ENCODE data around the gene C1orf198.

Gene C1orf198

DNA sequence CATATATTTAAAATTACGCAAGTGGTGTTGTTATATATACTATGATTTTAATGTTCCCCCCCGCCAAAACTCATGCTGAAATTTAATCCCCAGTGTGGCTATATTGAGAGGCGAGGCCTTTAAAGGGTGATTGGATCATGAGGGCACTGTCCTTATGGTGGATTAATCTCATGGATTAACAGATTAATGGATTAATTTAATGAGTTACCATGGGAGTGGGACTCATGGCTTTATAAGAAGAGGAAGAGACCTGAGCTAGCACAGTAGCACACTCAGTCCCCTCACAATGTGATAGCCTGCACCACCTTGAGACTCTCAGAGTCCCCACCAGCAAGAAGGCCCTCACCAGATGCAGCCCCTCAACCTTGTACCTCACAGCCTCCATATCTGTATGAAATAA is 34.8 kb downstream of the C1orf198 start:
- no peak for DNase-seq (ENCODE audit: low read depth)

GRCh38 chr1:230832476-230832875 is 35.8 kb downstream of the C1orf198 start:
- DNase-seq (ENCODE audit: low read depth): no peak

DNA sequence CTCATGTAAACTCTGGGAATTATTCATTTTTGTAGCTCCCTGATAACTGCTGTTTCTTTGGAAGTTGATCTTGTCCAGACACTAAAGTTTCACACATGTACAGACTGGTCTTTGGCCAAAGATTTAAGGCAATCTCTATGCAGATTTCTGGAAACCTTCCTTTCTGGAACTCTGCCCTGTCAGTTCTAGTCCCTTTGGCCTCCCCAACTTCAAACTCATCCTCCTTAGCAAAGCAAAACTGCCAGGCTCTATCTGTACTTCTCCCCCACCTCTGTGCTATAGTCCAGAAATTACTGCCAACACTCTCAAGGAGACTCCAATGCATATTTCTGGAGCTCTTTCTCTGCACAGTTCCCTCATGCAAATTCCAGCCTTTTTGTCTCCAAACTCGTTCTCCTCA is 36.5 kb downstream of the C1orf198 start:
- DNase-seq (ENCODE audit: low read depth): no peak

DNA sequence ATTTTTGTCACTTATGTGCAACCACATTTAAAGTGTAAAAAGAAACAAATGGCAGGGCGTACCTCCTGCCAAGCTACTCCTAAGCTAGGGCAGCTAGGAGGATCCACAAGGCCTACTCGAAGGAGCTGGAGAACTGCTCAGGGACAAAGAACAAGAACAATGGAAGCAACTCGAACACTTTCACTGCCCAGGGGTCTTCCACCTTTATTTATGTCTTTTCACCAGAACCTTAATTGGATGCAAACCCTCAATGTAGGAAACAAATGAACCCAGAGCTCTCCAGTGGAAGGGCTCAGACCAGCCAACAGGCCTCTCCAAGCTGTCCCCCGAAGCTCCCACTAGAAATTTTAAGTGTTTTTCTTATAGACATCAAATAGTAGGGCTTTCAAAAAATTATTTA is 39.9 kb downstream of the C1orf198 start:
- no peak for DNase-seq (ENCODE audit: low read depth)

DNA sequence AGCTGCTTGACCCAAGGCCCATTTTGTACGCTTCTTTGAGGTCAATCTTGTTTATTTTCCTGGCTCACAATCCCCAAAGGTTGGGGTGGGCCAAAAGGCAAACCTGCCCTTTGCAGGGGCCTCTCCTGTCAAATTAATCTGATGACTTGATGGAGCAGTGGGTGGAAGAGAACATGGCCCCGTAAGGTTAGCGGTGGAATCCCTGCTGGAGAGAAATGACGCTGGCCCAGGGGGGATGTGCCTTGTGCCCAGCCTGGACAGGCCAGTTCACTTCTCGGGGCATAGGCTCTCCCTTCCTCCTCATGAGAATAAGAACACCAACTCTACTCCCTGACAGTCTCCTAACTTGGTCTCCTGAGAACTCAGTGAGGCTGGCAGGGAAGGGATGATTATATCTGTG is 40.5 kb downstream of the C1orf198 start:
- DNase-seq (ENCODE audit: low read depth): no peak

DNA sequence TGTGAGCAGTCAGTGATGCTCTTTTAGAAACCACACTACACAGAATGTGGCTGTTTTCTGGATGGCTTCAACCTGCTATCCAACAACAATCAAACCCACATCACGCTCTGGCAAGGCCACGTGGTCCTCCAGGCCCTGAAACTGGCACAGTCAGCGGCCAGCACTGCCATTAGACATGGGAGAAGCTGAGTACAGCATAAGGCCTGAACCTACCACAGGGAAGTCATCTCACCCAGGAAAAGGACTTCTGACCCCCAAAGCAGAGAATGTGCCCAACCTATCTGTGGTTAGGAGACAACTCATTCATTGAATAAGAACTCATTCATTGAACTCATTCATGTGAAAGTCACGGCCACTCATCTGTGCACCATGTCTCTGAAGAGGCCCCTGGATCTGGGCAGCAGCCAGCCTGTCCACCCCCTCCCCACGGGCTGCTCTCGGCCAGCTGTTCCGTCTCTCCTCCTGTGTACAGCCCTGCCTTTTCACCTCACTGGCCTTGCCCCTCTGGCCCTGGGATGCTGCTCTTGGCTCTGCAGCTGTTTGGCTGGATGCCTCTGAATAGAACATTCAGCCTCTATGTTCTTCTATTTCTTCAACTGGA is 41.1 kb downstream of the C1orf198 start:
- no peak for DNase-seq (ENCODE audit: low read depth)

- DNase-seq (ENCODE audit: low read depth): no peak
Observed at GRCh38 chr1:230826166-230826875, 42.0 kb downstream of the C1orf198 start.

- DNase-seq (ENCODE audit: low read depth): no peak
Observed at GRCh38 chr1:230825761-230826160, 42.6 kb downstream of the C1orf198 start.

DNA sequence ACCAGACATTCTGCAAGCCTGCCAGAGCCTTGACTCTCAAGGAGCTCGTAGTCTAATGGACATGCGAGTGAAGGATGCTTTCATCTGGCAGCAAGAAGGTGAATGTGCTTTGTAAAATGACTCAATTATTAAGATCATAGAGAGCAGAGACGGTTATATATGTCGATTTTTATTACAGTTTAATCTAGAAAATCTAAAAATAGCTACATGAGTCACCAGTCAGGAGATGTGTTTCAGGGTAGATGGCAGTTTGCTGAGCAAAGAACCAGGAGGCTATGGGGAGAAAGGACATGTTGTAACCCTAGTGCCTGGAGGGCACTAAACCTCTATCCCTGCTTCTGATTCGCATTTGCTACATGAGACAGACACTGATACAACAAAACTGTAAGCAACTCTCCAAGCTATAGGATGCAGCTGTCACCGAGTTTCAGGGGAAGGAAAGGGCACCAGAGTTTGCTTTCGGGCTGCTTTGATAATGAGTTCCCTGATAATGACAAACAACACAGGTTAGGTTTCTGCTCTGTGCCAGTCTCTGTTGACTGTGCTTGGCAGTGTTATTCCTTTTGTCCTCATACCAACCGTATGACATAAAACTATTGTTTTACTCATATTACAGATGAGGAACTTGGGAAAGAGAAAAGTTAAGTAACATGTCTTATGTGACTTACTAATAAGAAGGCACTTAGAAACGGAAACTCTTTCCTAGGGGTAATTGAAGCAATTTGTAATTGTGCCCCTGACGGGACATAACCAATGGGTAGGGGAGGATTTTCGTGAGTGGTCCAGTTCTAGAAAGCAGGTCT is 43.2 kb downstream of the C1orf198 start:
- DNase-seq (ENCODE audit: low read depth): no peak

- DNase-seq (ENCODE audit: low read depth): no peak
Observed at GRCh38 chr1:230824551-230824918, 43.8 kb downstream of the C1orf198 start.

- no peak for DNase-seq (ENCODE audit: low read depth)
Observed at GRCh38 chr1:230823931-230824381, 44.4 kb downstream of the C1orf198 start.

DNA sequence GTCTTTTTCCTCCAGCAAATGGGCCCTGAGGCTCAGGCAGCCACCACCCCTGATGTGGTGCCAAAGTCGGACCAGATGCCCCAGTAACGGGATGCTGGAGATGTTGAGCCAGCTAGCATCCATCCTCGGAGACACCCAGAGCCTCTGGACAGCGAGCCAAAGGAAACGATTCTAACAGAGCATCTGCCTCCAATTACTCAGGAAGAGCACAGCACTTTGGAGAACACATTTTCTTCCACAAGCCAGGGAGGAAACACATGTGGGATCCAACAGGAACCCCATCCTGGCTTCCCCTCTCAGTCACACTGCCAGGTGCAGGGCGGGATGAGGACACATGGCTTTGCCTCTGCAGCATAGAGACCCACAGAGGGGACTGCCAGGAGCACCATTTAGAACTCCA is 44.9 kb downstream of the C1orf198 start:
- no peak for DNase-seq (ENCODE audit: low read depth)

- no peak for DNase-seq (ENCODE audit: low read depth)
Observed at GRCh38 chr1:230822092-230822581, 46.2 kb downstream of the C1orf198 start.

GRCh38 chr1:230821346-230821745 is 47.0 kb downstream of the C1orf198 start:
- no peak for DNase-seq (ENCODE audit: low read depth)

DNA sequence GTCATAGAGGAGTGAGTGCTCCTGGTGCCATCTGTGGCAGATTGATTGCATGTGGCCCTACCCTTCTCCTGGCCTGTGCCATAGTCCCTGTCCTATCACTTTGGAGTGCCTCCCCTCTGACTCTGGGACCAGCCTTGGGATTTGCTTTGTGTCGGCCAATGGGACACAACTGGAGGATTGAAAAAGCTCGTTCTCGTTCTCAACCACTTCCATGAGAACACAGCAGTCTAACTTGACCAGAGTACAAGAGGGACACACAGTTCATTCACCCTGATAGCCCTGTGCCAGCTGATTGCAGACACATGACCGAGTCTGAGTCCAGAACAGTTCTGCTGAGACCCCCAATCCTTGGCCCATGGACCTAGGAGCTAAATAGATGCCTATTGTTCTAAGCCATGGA is 47.8 kb downstream of the C1orf198 start:
- DNase-seq (ENCODE audit: low read depth): no peak

GRCh38 chr1:230819976-230820375 is 48.3 kb downstream of the C1orf198 start:
- no peak for DNase-seq (ENCODE audit: low read depth)

- no peak for DNase-seq (ENCODE audit: low read depth)
Observed at GRCh38 chr1:230818901-230819300, 49.4 kb downstream of the C1orf198 start.

DNA sequence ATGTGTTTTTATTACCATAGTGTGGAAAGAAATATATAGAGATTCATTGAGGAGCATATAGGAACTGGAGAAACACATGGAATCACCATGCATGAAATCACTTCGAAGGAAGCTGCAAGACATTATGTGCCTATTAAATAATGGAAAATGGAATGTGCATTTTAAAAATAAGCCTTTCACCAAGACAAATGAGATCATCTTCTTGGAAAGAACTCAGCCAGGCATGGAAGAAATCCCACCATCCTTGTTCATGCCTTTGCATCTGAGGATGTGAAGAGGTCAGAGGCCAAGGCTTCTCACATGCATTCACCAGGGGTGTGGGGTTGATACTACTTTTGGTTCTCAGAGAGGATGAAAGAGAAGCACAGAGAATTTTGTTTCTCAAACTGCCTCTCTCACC is 50.0 kb downstream of the C1orf198 start:
- no peak for DNase-seq (ENCODE audit: low read depth)

- DNase-seq (ENCODE audit: low read depth): no peak
Observed at GRCh38 chr1:230816018-230816417, 52.3 kb downstream of the C1orf198 start.

DNA sequence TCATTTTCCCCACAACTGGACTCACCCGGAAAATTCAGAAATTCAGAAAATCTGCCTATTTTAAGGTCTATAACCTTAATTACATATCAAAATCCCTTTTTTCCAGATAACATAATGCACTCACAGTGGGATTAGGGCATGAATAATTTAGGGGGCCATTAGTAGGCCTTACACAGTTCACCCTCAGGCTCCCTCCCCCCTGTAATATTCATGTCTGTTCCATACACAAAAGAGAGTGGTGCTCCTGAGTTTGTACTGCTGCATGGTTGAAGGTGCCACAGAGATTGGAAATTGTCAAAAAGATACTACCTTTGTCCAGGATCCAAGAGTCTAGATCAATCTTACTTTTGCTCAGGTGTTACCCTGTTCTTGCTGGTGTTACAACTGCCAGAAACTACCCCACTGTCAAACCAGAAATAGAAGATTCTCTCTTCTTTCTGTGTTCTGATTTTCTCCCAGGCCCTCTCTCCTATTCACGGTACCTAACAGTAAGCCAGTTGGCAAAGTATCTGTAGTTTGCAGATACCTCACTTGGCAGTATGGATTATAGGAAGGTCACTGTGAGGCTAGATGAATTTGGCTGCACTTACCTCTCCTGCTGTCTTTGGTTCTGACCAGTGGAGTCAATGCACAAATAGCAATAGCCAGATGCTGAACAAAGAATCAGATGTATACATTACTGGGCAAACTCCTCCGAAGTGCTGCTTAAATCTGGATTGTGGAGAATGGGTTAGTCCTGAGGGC is 53.2 kb downstream of the C1orf198 start:
- no peak for DNase-seq (ENCODE audit: low read depth)

DNA sequence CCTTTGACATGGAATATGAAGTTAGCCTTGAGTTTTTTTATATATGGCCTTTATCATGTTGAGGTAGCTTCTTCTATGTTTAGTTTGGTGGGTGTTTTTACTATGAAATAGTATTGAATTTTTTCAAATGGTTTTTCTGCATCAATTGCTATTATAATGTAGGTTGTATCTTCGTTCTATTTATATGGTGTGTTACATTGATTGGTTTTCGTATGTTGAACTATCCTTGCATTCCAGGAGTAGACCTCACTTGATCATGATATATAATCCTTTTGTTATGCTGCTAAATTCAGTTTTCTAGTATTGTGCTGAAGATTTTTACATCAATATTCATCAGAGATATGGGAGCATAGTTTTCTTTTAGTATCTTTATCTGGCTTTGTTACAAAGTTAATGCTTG is 55.8 kb downstream of the C1orf198 start:
- no peak for DNase-seq (ENCODE audit: low read depth)

- no peak for DNase-seq (ENCODE audit: low read depth)
Observed at GRCh38 chr1:230809256-230809990, 58.9 kb downstream of the C1orf198 start.

Measured in T-helper 22 cell (primary cell).